Left forelimb (tissue), 1 donor: ENCODE measurements around the gene EEF1AKMT1.

Experiments used
- DNase-seq: peaks from one replicate; pipeline ENCODE4 v3.0.0-alpha.2; 2018; ENCODE audit warnings: low spot score

EEF1AKMT1 gene

GRCh38 chr13:20718958-20719566 is 54.7 kb downstream of the EEF1AKMT1 start:
- DNase-seq, result no peak

GRCh38 chr13:20717581-20718542 is 55.9 kb downstream of the EEF1AKMT1 start:
- no peak for DNase-seq

GRCh38 chr13:20716951-20717350 is 56.8 kb downstream of the EEF1AKMT1 start:
- DNase-seq, result no peak

GRCh38 chr13:20715330-20715712 is 58.4 kb downstream of the EEF1AKMT1 start:
- no peak for DNase-seq

- DNase-seq, result peak; percentile 89
Measured at GRCh38 chr13:20714563-20715329, 59.0 kb downstream of the EEF1AKMT1 start.

- no peak for DNase-seq
Measured at GRCh38 chr13:20714161-20714560, 59.6 kb downstream of the EEF1AKMT1 start.

GRCh38 chr13:20713751-20714150 is 60.0 kb downstream of the EEF1AKMT1 start:
- DNase-seq, result peak; percentile 68

- no peak for DNase-seq
Measured at GRCh38 chr13:20713014-20713376, 60.8 kb downstream of the EEF1AKMT1 start.

- peak; percentile 15 for DNase-seq
Measured at GRCh38 chr13:20711301-20712044, 62.3 kb downstream of the EEF1AKMT1 start.

GRCh38 chr13:20709782-20710181 is 64.0 kb downstream of the EEF1AKMT1 start:
- DNase-seq, result no peak

- DNase-seq, result no peak
Measured at GRCh38 chr13:20709369-20709768, 64.4 kb downstream of the EEF1AKMT1 start.

- no peak for DNase-seq
Measured at GRCh38 chr13:20708216-20708615, 65.5 kb downstream of the EEF1AKMT1 start.

GRCh38 chr13:20706661-20707060 is 67.1 kb downstream of the EEF1AKMT1 start:
- no peak for DNase-seq

- DNase-seq, result no peak
Measured at GRCh38 chr13:20704459-20705069, 69.2 kb downstream of the EEF1AKMT1 start.

GRCh38 chr13:20703780-20704458 is 69.8 kb downstream of the EEF1AKMT1 start:
- peak; percentile 88 for DNase-seq

GRCh38 chr13:20702915-20703779 is 70.6 kb downstream of the EEF1AKMT1 start, which contains the start of gene IL17D:
IL17D (plus strand) TSS chr13:20703699; CDS start chr13:20704002, 303 bp downstream.
- no peak for DNase-seq

- no peak for DNase-seq
Measured at GRCh38 chr13:20702530-20702914, 71.2 kb downstream of the EEF1AKMT1 start.

- DNase-seq, result no peak
Measured at GRCh38 chr13:20701461-20701860, 72.3 kb downstream of the EEF1AKMT1 start.

GRCh38 chr13:20700288-20700687 is 73.5 kb downstream of the EEF1AKMT1 start:
- no peak for DNase-seq

GRCh38 chr13:20699715-20700114 is 74.0 kb downstream of the EEF1AKMT1 start:
- DNase-seq, result no peak
